Tibial artery (tissue), 4 donors: ENCODE results near the gene HHATL.

Experiments
- DNase-seq, 2 donors: peaks; one replicate each; pipeline ENCODE4 v3.0.0-alpha.2; 2019
- H3K27ac ChIP-seq, 2 donors: fragments of 200-600 bp; sonication (generic) in 1 of 2; 1 replicate in 1 of 2; 2 replicates in 1 of 2; pipeline ENCODE4 v1.5.1; 2018 to 2019; ENCODE audit warnings: mild to moderate bottlenecking in 1 of 2
- H3K27me3 ChIP-seq, 2 donors: fragments of 200-600 bp; sonication (generic) in 1 of 2; one replicate each; pipeline versions ENCODE4 v1.5.1 to v1.6.0; 2016 to 2019
- H3K36me3 ChIP-seq, 3 donors: fragments of 200-600 bp; sonication (generic) in 2 of 3; one replicate each; pipeline ENCODE4 v1.5.1; 2016 to 2019; ENCODE audit warnings: mild to moderate bottlenecking in 2 of 3
- H3K4me1 ChIP-seq, 4 donors: fragments of 200-600 bp; sonication (generic) in 2 of 4; 1 replicate in 3 of 4; 2 replicates in 1 of 4; pipeline ENCODE4 v1.5.1; 2016 to 2019
- H3K4me3 ChIP-seq, 2 donors: fragments of 200-600 bp; sonication (generic) in 1 of 2; 1 replicate in 1 of 2; 2 replicates in 1 of 2; pipeline ENCODE4 v1.5.1; 2018 to 2019; ENCODE audit warnings: mild to moderate bottlenecking in 2 of 2
- H3K9me3 ChIP-seq, 3 donors: fragments of 200-600 bp; sonication (generic) in 1 of 3; one replicate each; pipeline ENCODE4 v1.5.1; 2016 to 2019
- CTCF ChIP-seq, 2 experiments: fragments of 200-600 bp in 1 of 2; fragments of 450-650 bp in 1 of 2; IDR thresholded peaks; one replicate each; pipeline ENCODE4 v1.5.1; 2017 to 2019; ENCODE audit warnings: antibody characterized with exemption in 2 of 2, mild to moderate bottlenecking in 1 of 2, moderate library complexity in 1 of 2
- intact Hi-C: fragments of 100-400 bp; cut with DNase I; formaldehyde crosslinking; loops from one replicate; pipeline ENCODE4 v1.15.0; 2023; ENCODE audit warnings: low total_unique reads

Gene HHATL

GRCh38 chr3:42736531-42736930 is 33.9 kb upstream of the HHATL start:
- intact Hi-C loops: no loop called here
- Histone ChIP-seq H3K9me3 (no peaks in the 10 kb centered on the region), H3K27ac (no peak overlapping the region), H3K4me3 (no peak overlapping the region), H3K27me3 (no peaks in the 10 kb centered on the region), H3K36me3 (no peaks in the 10 kb centered on the region), H3K4me1 (peaks cover 0 to 19% (median 12%) of the 10 kb centered on the region in 4 donors)
- TF ChIP-seq CTCF (IDR thresholded peaks at IDR 0.05): no peak
- no peak for DNase-seq

GRCh38 chr3:42736081-42736480 is 33.5 kb upstream of the HHATL start:
- no peaks in the 10 kb centered on the region for H3K27me3 ChIP-seq
- H3K27ac ChIP-seq: no peak overlapping the region
- no peaks in the 10 kb centered on the region for H3K36me3 ChIP-seq
- intact Hi-C loops: no loop called here
- no peak for TF ChIP-seq CTCF (IDR thresholded peaks at IDR 0.05)
- DNase-seq: no peak
- H3K4me1 ChIP-seq: peaks cover 0 to 19% (median 12%) of the 10 kb centered on the region in 4 donors
- no peak overlapping the region for H3K4me3 ChIP-seq
- no peaks in the 10 kb centered on the region for H3K9me3 ChIP-seq

DNA sequence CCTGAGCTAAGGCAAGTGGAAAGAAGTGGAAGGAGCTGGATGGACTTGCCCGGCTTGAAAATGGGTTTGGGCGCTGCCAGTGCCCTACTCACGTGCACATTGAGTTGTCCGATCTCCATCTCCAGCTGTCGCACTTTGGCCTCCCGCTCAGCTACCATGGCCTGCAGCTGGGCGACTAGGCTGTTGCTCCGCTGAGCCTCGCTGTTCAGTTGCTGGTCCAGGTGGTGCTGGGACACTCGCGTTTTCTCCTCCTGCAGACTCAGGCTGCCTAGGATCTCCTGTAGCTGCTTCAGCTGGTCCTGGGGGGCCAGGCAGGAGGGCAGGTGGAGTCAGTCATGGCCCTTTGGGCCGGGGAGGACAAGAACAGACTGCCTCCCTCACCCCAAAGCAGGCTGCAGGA is 33.0 kb upstream of the HHATL start:
- intact Hi-C loops: no loop called here
- Histone ChIP-seq H3K36me3 (no peaks in the 10 kb centered on the region), H3K4me3 (no peak overlapping the region), H3K9me3 (no peaks in the 10 kb centered on the region), H3K27ac (no peak overlapping the region), H3K27me3 (no peaks in the 10 kb centered on the region), H3K4me1 (peaks cover 0 to 19% (median 12%) of the 10 kb centered on the region in 4 donors)
- no peak for TF ChIP-seq CTCF (IDR thresholded peaks at IDR 0.05)
- no peak for DNase-seq

- no peaks in the 10 kb centered on the region for H3K9me3 ChIP-seq
- TF ChIP-seq CTCF (IDR thresholded peaks at IDR 0.05): no peak
- DNase-seq: no peak
- H3K27me3 ChIP-seq: no peaks in the 10 kb centered on the region
- H3K4me3 ChIP-seq: no peak overlapping the region
- no peak overlapping the region for H3K27ac ChIP-seq
- H3K4me1 ChIP-seq: peaks cover 0 to 17% (median 11%) of the 10 kb centered on the region in 4 donors
- H3K36me3 ChIP-seq: no peaks in the 10 kb centered on the region
- intact Hi-C loops: no loop called here
Measured at GRCh38 chr3:42735019-42735418, 32.4 kb upstream of the HHATL start.

- no peak overlapping the region for H3K27ac ChIP-seq
- no peaks in the 10 kb centered on the region for H3K9me3 ChIP-seq
- H3K27me3 ChIP-seq: no peaks in the 10 kb centered on the region
- H3K36me3 ChIP-seq: no peaks in the 10 kb centered on the region
- peaks cover 0 to 18% (median 13%) of the 10 kb centered on the region in 4 donors for H3K4me1 ChIP-seq
- intact Hi-C loops: no loop called here
- no peak for DNase-seq
- no peak for TF ChIP-seq CTCF (IDR thresholded peaks at IDR 0.05)
- no peak overlapping the region for H3K4me3 ChIP-seq
Measured at GRCh38 chr3:42734263-42734860, 31.8 kb upstream of the HHATL start.
